Keratinocyte (primary cell): Measurements from ENCODE around the gene ATG2B. TPM values are rescaled to one million over a fixed set of nuclear protein-coding genes. Genes with fewer than 3 reads are reported as not detected.

Experiments used
- DNase-seq: peaks from one replicate; pipeline ENCODE4 v3.0.0-alpha.2; 2011; ENCODE audit warnings: low read depth, missing footprints, low spot score
- FAIRE-seq: peaks from 2 replicates; lab custom pipeline; 2011; peaks lifted over from hg19 to GRCh38; lab: Jason Lieb, UNC
- H2AFZ ChIP-seq: 2 replicates; pipeline ENCODE4 v1.6.0; 2012; ENCODE audit warnings: low read length, control low read depth, inconsistent platforms; ENCODE audit not compliant: control insufficient read depth
- H3K27ac ChIP-seq: 2 replicates; pipeline ENCODE4 v1.5.1; 2011; ENCODE audit warnings: low read length; ENCODE audit not compliant: control insufficient read depth, insufficient read depth
- H3K27me3 ChIP-seq: 3 replicates; pipeline ENCODE4 v1.6.0; 2011; ENCODE audit warnings: low read length; ENCODE audit not compliant: control insufficient read depth, insufficient read depth; ENCODE audit errors: extremely low read depth
- H3K36me3 ChIP-seq, 2 experiments: 2 replicates in 1 of 2; 3 replicates in 1 of 2; pipeline ENCODE4 v1.5.1; 2011; ENCODE audit warnings: low read length in 2 of 2, mild to moderate bottlenecking in 1 of 2; ENCODE audit not compliant: control insufficient read depth in 2 of 2, insufficient read depth in 2 of 2; ENCODE audit errors: extremely low read depth in 1 of 2
- H3K4me1 ChIP-seq: 3 replicates; pipeline ENCODE4 v1.5.1; 2011; ENCODE audit warnings: low read length; ENCODE audit not compliant: control insufficient read depth, insufficient read depth; ENCODE audit errors: extremely low read depth
- H3K4me2 ChIP-seq: 3 replicates; pipeline ENCODE4 v1.6.0; 2011; ENCODE audit warnings: low read depth, low read length; ENCODE audit not compliant: control insufficient read depth, insufficient read depth; ENCODE audit errors: extremely low read depth
- H3K4me3 ChIP-seq, 3 experiments: fragments of 200-600 bp in 1 of 3; sonication (generic) in 1 of 3; 2 replicates in 2 of 3; 3 replicates in 1 of 3; pipeline ENCODE4 v1.5.1; 2011 to 2016; ENCODE audit warnings: low read length in 3 of 3, mild to moderate bottlenecking in 3 of 3, control low read depth in 2 of 3, inconsistent platforms in 1 of 3, low read depth in 1 of 3, mixed read lengths in 1 of 3, mixed run types in 1 of 3, moderate library complexity in 1 of 3; ENCODE audit not compliant: control insufficient read depth in 2 of 3, insufficient read depth in 2 of 3; ENCODE audit errors: extremely low read depth in 1 of 3
- H3K79me2 ChIP-seq: 2 replicates; pipeline ENCODE4 v1.6.0; 2012; ENCODE audit warnings: low read length; ENCODE audit not compliant: control insufficient read depth, insufficient read depth
- H3K9ac ChIP-seq: 3 replicates; pipeline ENCODE4 v1.6.0; 2011; ENCODE audit warnings: low read length; ENCODE audit not compliant: control insufficient read depth, insufficient read depth; ENCODE audit errors: extremely low read depth
- H3K9me1 ChIP-seq: 3 replicates; pipeline ENCODE4 v1.6.0; 2011; ENCODE audit warnings: low read length; ENCODE audit not compliant: control insufficient read depth, insufficient read depth; ENCODE audit errors: extremely low read depth
- H3K9me3 ChIP-seq: 2 replicates; pipeline ENCODE4 v1.5.1; 2012; ENCODE audit warnings: low read depth, low read length; ENCODE audit not compliant: control insufficient read depth
- H4K20me1 ChIP-seq: 3 replicates; pipeline ENCODE4 v1.6.0; 2011; ENCODE audit warnings: low read length; ENCODE audit not compliant: control insufficient read depth, insufficient read depth; ENCODE audit errors: extremely low read depth
- CTCF ChIP-seq, 3 experiments: IDR thresholded peaks in 1 of 3; conservative IDR thresholded peaks in 1 of 3; optimal IDR thresholded peaks in 1 of 3; 2 replicates in 2 of 3; 3 replicates in 1 of 3; pipeline versions ENCODE3 to v1.5.1; 2011; ENCODE audit warnings: low read length in 3 of 3, mild to moderate bottlenecking in 3 of 3, moderate library complexity in 2 of 3, control low read depth in 1 of 3, inconsistent platforms in 1 of 3; ENCODE audit not compliant: insufficient read depth in 2 of 3; ENCODE audit errors: extremely low read depth in 1 of 3
- EZH2 ChIP-seq: IDR thresholded peaks from one replicate; pipeline ENCODE4 v1.6.1; 2012; ENCODE audit warnings: inconsistent platforms, mild to moderate bottlenecking, low read length, moderate library complexity
- dilution Hi-C: fragments of 300-500 bp; cut with MboI; formaldehyde crosslinking; loops from one replicate; pipeline ENCODE4 v1.7.0; 2020; ENCODE audit warnings: low sequenced_read_pairs; ENCODE audit not compliant: extremely low pct_ligation_motif_present
- polyA plus RNA-seq, 5 experiments: library from polyadenylated mRNA; depleted of rRNA in 3 of 5; stranded (reverse) in 3 of 5; stranded (forward) in 1 of 5; unstranded in 1 of 5; fragments of >200 nt; gene quantifications; 1 replicate in 1 of 5; 2 replicates in 3 of 5; 3 replicates in 1 of 5; pipeline versions ENCODE4 v1.2.1 to v1.2.3, GENCODE V29; 2011 to 2012; ENCODE audit warnings: missing spikeins in 2 of 5, low read depth in 1 of 5, low replicate concordance in 1 of 5

Gene ATG2B
- polyA plus RNA-seq, 1 donor (not counting 4 experiments of a cell fraction or from before 2014, with no cell fraction given), result 11.4 TPM

GRCh38 chr14:96240641-96241040, 122.5 kb downstream of the ATG2B start:
- Histone ChIP-seq H3K9me3 (no peaks in the 10 kb centered on the region), H3K4me2 (no peak overlapping the region), H3K9ac (no peak overlapping the region), H3K9me1 (no peaks in the 10 kb centered on the region), H3K27me3 (no peaks in the 10 kb centered on the region), H3K36me3 (peaks cover 26 to 54% of the 10 kb centered on the region in 2 experiments), H3K79me2 (no peaks in the 10 kb centered on the region), H4K20me1 (peaks cover 5% of the 10 kb centered on the region), H2AFZ (no peak overlapping the region), H3K4me3 (no peak overlapping the region), H3K27ac (no peak overlapping the region), H3K4me1 (no peaks in the 10 kb centered on the region)
- dilution Hi-C loops, result no loop called here
- FAIRE-seq, result no peak
- no peak for TF ChIP-seq CTCF (optimal IDR thresholded peaks at IDR 0.05 in 1 of 3, IDR thresholded peaks at IDR 0.05 in 1 of 3, conservative IDR thresholded peaks at IDR 0.05 in 1 of 3; ENCODE audit: extremely low read depth in 1 of 3, insufficient read depth in 2 of 3, low read length in 3 of 3)
- no peak for TF ChIP-seq EZH2
- no peak for DNase-seq

GRCh38 chr14:96239711-96240141, 123.4 kb downstream of the ATG2B start:
- no peaks in the 10 kb centered on the region for H3K4me1 ChIP-seq
- peaks cover 26 to 54% of the 10 kb centered on the region in 2 experiments for H3K36me3 ChIP-seq
- H3K79me2 ChIP-seq, result no peaks in the 10 kb centered on the region
- dilution Hi-C loops, result no loop called here
- no peak overlapping the region for H3K4me2 ChIP-seq
- no peak overlapping the region for H3K27ac ChIP-seq
- no peak for DNase-seq
- no peaks in the 10 kb centered on the region for H3K9me3 ChIP-seq
- no peaks in the 10 kb centered on the region for H3K9me1 ChIP-seq
- H3K9ac ChIP-seq, result no peak overlapping the region
- no peak overlapping the region for H3K4me3 ChIP-seq
- H4K20me1 ChIP-seq, result peaks cover 5% of the 10 kb centered on the region
- TF ChIP-seq EZH2, result no peak
- TF ChIP-seq CTCF (optimal IDR thresholded peaks at IDR 0.05 in 1 of 3, IDR thresholded peaks at IDR 0.05 in 1 of 3, conservative IDR thresholded peaks at IDR 0.05 in 1 of 3; ENCODE audit: extremely low read depth in 1 of 3, insufficient read depth in 2 of 3, low read length in 3 of 3), result no peak
- no peak for FAIRE-seq
- no peaks in the 10 kb centered on the region for H3K27me3 ChIP-seq
- H2AFZ ChIP-seq, result no peak overlapping the region
